Activated naive CD4-positive, alpha-beta T cell (primary cell): Measurements from ENCODE around the gene ART4.
A peak's percentile ranks its signal among the peaks of the same experiment; 100 is the strongest.

ENCODE experiments used
- DNase-seq, 4 experiments: peaks; one replicate each; lab custom pipeline; 2025; lab: John Stamatoyannopoulos, UW

The ART4 gene

DNA sequence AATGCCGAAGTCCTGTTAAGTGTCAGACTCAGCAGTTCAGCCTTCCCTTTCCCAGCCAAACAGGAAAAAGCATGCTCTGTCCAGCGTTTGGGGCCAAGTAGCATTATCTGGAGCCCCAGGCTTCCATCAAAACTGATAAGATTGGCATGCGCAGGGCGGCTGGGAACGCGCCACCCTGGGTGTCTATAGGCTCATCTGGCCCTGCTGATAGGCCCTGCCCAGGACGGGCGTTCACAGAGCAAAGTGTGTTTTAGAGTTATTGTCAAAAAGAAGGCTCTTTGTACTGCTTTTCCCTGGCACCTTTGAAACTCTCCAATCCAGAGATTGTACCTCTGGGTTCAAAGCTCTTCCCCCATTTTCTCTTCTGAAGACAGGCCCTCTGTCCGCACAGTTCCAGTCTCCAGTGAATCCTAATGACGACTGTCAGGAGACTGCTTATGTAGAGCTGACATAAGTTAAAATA is at the start of gene ART4:
TSS of gene ART4 (minus strand) at position 102 of the 463 bp plus-strand sequence. CDS start 413 bp downstream, outside the sequence.
- no peak for DNase-seq

- no peak for DNase-seq
Measured at GRCh38 chr12:14892726-14893505, 49.6 kb upstream of the ART4 start.

DNA sequence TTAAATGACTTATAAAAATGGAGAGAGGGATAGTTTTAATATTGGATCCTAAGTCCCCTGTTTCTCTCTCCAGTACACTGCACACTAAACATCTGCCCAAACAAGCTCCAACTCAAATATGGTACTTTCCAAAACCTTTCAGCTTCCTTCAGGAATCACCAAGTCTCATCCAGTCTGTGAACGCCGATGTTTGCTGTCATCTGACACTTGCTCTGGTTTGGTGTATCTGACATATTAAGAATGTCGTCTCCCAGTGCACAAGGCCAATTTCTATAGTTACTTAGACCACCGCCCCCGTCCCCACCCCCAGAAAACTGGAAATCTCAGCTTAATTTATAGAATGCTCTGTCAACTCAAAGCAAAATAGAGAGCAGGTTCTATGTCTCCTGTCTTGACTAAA is 47.4 kb upstream of the ART4 start:
- no peak for DNase-seq

- DNase-seq = no peak
Measured at GRCh38 chr12:14886271-14886670, 42.9 kb upstream of the ART4 start.

GRCh38 chr12:14885718-14886221 is 42.4 kb upstream of the ART4 start, which contains the start of gene MGP:
TSS of gene MGP (minus strand) at chr12:14885854. CDS start at chr12:14885791, 63 bp downstream.
- DNase-seq = no peak

DNA sequence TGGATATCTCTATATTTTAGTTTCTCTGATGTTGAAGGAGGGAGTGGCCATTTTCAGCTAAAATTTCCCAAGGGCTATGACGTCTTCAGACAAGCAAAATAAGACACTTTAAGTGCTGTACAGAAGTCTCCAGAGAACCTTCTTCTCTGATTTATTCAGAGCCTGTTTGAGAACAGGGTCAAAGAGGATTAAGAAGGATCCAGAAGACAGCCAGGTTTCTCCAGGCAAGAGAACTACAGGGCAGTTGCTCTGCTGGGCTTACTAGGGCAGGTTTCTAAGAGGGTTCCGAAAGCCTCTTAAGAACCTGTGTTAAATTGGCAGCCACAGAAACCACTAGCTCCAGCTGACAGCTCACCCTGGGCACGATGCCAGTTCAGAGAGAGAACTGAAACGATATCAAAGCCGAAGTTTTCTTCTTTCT is 41.1 kb upstream of the ART4 start:
- peak; percentile 19 to 77 (median 56) for DNase-seq

DNA sequence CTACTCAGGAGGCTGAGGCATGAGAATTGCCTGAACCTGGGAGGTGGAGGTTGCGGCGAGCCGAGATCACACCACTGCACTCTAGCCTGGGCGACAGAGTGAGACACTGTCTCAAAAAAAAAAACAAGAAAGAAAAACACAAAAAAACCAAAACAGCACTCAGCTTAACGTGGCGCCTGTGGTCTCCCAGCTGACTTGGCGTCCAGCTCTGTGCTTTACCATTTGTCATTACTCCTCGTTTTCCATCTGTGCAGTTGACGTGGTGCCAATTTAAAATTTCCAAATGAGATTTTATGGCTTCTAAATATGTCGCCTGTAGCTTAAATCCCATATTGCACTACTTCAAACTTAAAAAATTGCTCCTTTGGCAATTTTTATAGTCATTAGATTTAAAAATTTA is 40.4 kb upstream of the ART4 start:
- DNase-seq = no peak

- no peak for DNase-seq
Measured at GRCh38 chr12:14880890-14881453, 37.6 kb upstream of the ART4 start.

GRCh38 chr12:14879222-14879933 is 36.1 kb upstream of the ART4 start:
- DNase-seq = no peak

DNA sequence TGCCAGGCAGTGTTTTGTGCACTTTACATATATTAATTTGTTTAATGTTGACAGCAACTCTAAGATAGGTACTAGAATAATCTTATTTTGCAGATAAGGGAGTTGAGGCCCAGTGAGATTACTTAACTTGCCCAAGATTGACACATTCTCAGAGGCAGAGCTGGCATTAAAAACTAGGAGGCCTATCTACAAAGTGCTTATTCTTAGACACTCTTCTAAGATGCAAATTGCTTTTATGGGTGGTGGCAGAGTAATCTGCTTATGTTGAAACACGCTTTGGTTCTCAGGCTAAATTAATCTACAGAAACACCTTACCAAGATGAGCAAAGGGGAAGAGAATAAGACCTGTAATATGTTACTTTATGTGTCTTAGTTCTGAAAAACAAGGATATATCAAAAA is 35.2 kb upstream of the ART4 start:
- no peak for DNase-seq

- no peak for DNase-seq
Measured at GRCh38 chr12:14876833-14877232, 33.5 kb upstream of the ART4 start.

DNA sequence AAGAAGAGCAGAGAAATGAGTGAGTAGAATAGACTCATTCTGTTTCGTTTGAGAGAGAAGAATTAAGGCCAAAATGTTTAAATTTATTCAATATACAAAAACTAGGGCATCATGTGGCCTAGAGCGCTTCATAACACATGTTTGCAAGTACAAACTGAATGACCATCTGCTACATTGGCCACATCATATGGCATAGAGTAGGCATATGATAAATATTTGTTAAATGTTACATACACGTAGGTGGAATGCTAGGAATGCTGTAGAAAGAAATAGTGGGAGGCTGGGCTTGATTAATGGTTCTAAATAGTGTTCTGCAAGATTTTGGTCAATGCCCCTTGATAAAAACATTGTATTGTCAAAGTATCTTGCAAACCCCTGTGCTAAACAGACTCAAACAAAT is 31.6 kb upstream of the ART4 start:
- DNase-seq = no peak

GRCh38 chr12:14873440-14874185 is 30.3 kb upstream of the ART4 start:
- DNase-seq = no peak

DNA sequence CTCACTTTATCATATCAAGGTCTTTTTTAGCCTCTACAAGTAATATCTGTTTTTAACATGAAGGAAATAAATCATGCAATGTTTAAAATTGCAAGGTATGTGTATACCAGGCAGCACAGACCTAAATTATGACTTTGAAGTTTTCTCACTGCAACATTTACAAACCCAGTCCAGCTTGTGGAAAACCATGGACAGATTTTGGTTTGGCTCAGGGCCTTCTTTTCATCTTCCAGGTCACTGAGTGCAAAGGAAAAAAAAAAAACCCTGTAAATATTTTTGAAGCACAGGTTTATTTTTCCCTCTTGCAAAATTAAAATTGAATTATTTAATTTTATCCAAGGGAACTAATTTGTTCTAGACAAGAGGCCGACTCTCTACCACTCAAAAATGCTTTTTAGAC is 28.6 kb upstream of the ART4 start:
- DNase-seq = no peak

GRCh38 chr12:14871247-14871646 is 27.9 kb upstream of the ART4 start:
- DNase-seq = no peak

DNA sequence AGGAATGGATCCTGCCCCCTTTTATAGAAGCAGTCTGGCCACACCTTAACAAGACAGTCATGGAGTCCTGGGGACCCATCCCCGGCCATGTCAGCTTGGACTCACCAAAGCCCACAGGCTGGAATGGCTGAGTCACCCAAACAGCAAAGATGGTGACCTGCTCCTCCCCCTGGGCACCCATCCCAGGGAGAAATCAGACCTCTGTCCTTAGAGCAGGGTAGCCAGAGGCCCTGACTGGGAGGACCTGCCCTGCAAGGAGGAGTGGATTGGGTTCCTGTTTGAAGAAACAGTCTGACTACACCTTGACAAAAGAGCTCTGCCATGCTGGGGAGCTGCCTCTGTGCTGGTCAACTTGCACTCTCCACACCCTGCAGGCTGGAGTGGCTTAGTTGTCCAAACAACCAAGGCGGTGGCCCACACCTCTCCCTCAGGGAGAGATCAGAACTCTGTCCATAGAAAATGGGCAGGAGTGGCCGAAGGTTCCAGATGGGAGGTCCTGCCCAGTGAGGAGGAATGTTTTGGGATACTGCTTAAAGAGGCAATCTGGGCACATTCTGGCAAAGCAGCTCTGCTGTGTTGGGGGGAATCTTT is 25.7 kb upstream of the ART4 start:
- DNase-seq = no peak

- no peak for DNase-seq
Measured at GRCh38 chr12:14860490-14860889, 17.2 kb upstream of the ART4 start.

GRCh38 chr12:14858513-14858912 is 15.2 kb upstream of the ART4 start:
- no peak for DNase-seq

GRCh38 chr12:14854586-14855183 is 11.4 kb upstream of the ART4 start:
- DNase-seq = no peak

- no peak for DNase-seq
Measured at GRCh38 chr12:14853961-14854360, 10.6 kb upstream of the ART4 start.

GRCh38 chr12:14852880-14853279 is 9.6 kb upstream of the ART4 start:
- DNase-seq = no peak
